GM12878 (cell line): ENCODE data around the gene MRGPRE. TPM values are rescaled to one million over a fixed set of nuclear protein-coding genes. Genes with fewer than 3 reads are reported as not detected.

Source experiments
- ATAC-seq: fragments of 200-7000 bp; cut with Tn5 transposase; 3 replicates; pipeline ENCODE4 v1.9.1; 2020; ENCODE audit warnings: mild to moderate bottlenecking, moderate library complexity
- BruUV-seq: library from RNA; stranded (reverse); fragments of 400-500 nt; replicated peaks from 2 replicates; lab custom pipeline; 2021; lab: Mats Ljungman, UMichigan
- CTCF ChIA-PET: fragments of 300-600 bp; sonication (Branson Sonifier 250); formaldehyde crosslinking; extraction: SDS; loops from one replicate; lab custom pipeline; 2021; ENCODE audit warnings: inconsistent platforms; lab: Yijun Ruan, JAX
- POLR2A ChIA-PET: fragments of 350-600 bp; formaldehyde crosslinking; extraction: SDS; loops from one replicate; lab custom pipeline; 2021; ENCODE audit warnings: inconsistent platforms; lab: Charles Lee
- RAD21 ChIA-PET: fragments of 300-600 bp; sonication (Branson Sonifier 250); formaldehyde crosslinking; loops from one replicate; lab custom pipeline; 2023; ENCODE audit warnings: antibody characterized with exemption; ENCODE audit not compliant: unreplicated experiment; lab: Charles Lee
- SMC1A ChIA-PET: fragments of 300-600 bp; sonication (Branson Sonifier 250); formaldehyde crosslinking; loops from one replicate; lab custom pipeline; 2023; ENCODE audit not compliant: unreplicated experiment, uncharacterized antibody; lab: Charles Lee
- DNase-seq: peaks from one replicate; pipeline ENCODE4 v3.0.0-alpha.2; 2011; ENCODE audit warnings: low read depth, low spot score
- FAIRE-seq: peaks from 3 replicates; lab custom pipeline; 2011; peaks lifted over from hg19 to GRCh38; lab: Jason Lieb, UNC
- H2AFZ ChIP-seq: 2 replicates; pipeline ENCODE4 v1.6.0; 2011; ENCODE audit warnings: low read depth, low read length, control low read depth; ENCODE audit not compliant: control insufficient read depth
- H3K27ac ChIP-seq: 2 replicates; pipeline ENCODE4 v1.5.1; 2011; ENCODE audit warnings: control low read depth; ENCODE audit not compliant: control insufficient read depth, insufficient read depth
- H3K27me3 ChIP-seq, 2 experiments: replicated peaks in 1 of 2; 2 replicates each; pipeline versions ENCODE4 v1.6.0 to v1.6.1; 2011; ENCODE audit warnings: low read length in 1 of 2; ENCODE audit not compliant: control insufficient read depth in 2 of 2, insufficient read depth in 2 of 2
- H3K36me3 ChIP-seq, 2 experiments: 2 replicates each; pipeline ENCODE4 v1.5.1; 2011; ENCODE audit warnings: low read length in 1 of 2; ENCODE audit not compliant: control insufficient read depth in 2 of 2, insufficient read depth in 2 of 2
- H3K4me1 ChIP-seq: 2 replicates; pipeline ENCODE4 v1.6.1; 2011; ENCODE audit warnings: mild to moderate bottlenecking, low read length, moderate library complexity, mixed read lengths; ENCODE audit not compliant: control insufficient read depth, insufficient read depth
- H3K4me2 ChIP-seq: 2 replicates; pipeline ENCODE4 v1.6.0; 2011; ENCODE audit warnings: control low read depth; ENCODE audit not compliant: control insufficient read depth, insufficient read depth
- H3K4me3 ChIP-seq: fragments of 200-600 bp; sonication (generic); 2 replicates; pipeline ENCODE4 v1.5.1; 2016
- H3K79me2 ChIP-seq: 2 replicates; pipeline ENCODE4 v1.6.0; 2011; ENCODE audit warnings: low read length; ENCODE audit not compliant: control insufficient read depth, insufficient read depth
- H3K9ac ChIP-seq: 2 replicates; pipeline ENCODE4 v1.8.0; 2011; ENCODE audit warnings: low read length, control low read depth, mixed read lengths; ENCODE audit not compliant: control insufficient read depth, insufficient read depth
- H3K9me3 ChIP-seq: replicated peaks from 3 replicates; pipeline ENCODE4 v1.5.1; 2011; ENCODE audit warnings: mild to moderate bottlenecking, low read length; ENCODE audit not compliant: control insufficient read depth, insufficient read depth
- H4K20me1 ChIP-seq: 2 replicates; pipeline ENCODE4 v1.6.0; 2011; ENCODE audit not compliant: control insufficient read depth, insufficient read depth
- BCL3 ChIP-seq: IDR thresholded peaks from 2 replicates; pipeline ENCODE4 v1.6.1; 2011; ENCODE audit warnings: borderline replicate concordance, low read depth, mild to moderate bottlenecking, moderate library complexity, low read length; ENCODE audit not compliant: insufficient read depth, poor library complexity, severe bottlenecking
- BHLHE40 ChIP-seq, 2 experiments: fragments of 450-650 bp in 1 of 2; IDR thresholded peaks; 2 replicates each; pipeline ENCODE4 v1.6.1; 2011 to 2017; ENCODE audit warnings: low read depth in 2 of 2, borderline replicate concordance in 1 of 2, improper control_type of control experiment in 1 of 2, low read length in 1 of 2, mild to moderate bottlenecking in 1 of 2
- BRCA1 ChIP-seq: IDR thresholded peaks from 2 replicates; pipeline ENCODE4 v1.6.1; 2011; ENCODE audit warnings: low read depth, low read length, improper control_type of control experiment
- GATAD2B ChIP-seq: fragments of 450-650 bp; conservative IDR thresholded peaks from 2 replicates; pipeline ENCODE4 v1.6.1; 2017; ENCODE audit warnings: low read depth, mild to moderate bottlenecking, moderate library complexity
- SIX5 ChIP-seq: IDR thresholded peaks from 2 replicates; pipeline ENCODE4 v1.6.1; 2011; ENCODE audit warnings: mild to moderate bottlenecking, low read depth, low read length, moderate library complexity; ENCODE audit not compliant: severe bottlenecking
- WGBS: methylation state at CpG from one replicate; pipeline ENCODE4 v1.1.6; 2016; ENCODE audit warnings: low lambda C conversion rate; ENCODE audit not compliant: insufficient replicate concordance, insufficient coverage; ENCODE audit errors: missing lambda C conversion rate; 5-methylcytosine and 5-hydroxymethylcytosine counted together
- in situ Hi-C: fragments of 300-500 bp; cut with MboI; formaldehyde crosslinking; loops from 9 replicates; pipeline ENCODE4 v1.14.3; 2018; ENCODE audit warnings: mixed read lengths
- intact Hi-C: fragments of 100-400 bp; cut with micrococcal nuclease; formaldehyde crosslinking; loops from one replicate; pipeline ENCODE4 v1.14.2; 2022; ENCODE audit not compliant: unreplicated experiment
- polyA plus RNA-seq, 11 experiments: library from polyadenylated mRNA; depleted of rRNA in 4 of 11; unstranded in 6 of 11; stranded (reverse) in 5 of 11; fragments of >200 nt; fragmentation: Nextera tagmentation in 4 of 11; fragmentation: Illumina TruSeq in 1 of 11; extraction: Ambion mirVana in 4 of 11; extraction: Trizol in 1 of 11; gene quantifications; 1 replicate in 1 of 11; 2 replicates in 10 of 11; pipeline versions ENCODE4 v1.2.1 to v1.2.3, GENCODE V29; 2011 to 2016; ENCODE audit warnings: inconsistent platforms in 2 of 11, missing spikeins in 2 of 11, low read depth in 1 of 11
- total RNA-seq, 4 experiments: library from RNA; depleted of rRNA in 3 of 4; stranded (reverse); fragments of >200 nt in 3 of 4; fragmentation: Illumina TruSeq in 1 of 4; extraction: Trizol in 1 of 4; gene quantifications; 2 replicates each; pipeline versions ENCODE4 v1.2.1 to v1.2.3, GENCODE V29; 2013 to 2021
- TF ChIP-seq, protein P1 (sequence below): fragments of 150-350 bp; IDR thresholded peaks from 2 replicates; pipeline ENCODE4 v1.6.1; 2014; ENCODE audit warnings: mild to moderate bottlenecking, low read depth, low read length
- TF ChIP-seq, protein P2 (sequence below): fragments of 450-650 bp; IDR thresholded peaks from 2 replicates; pipeline ENCODE4 v1.6.1; 2017; ENCODE audit warnings: mild to moderate bottlenecking, moderate library complexity

Gene MRGPRE
- total and polyA plus RNA-seq, 10 of the 15 experiments (the other 5 are each of a cell fraction or from before 2014, with no cell fraction given) = 0.34 TPM; not detected in 9

DNA sequence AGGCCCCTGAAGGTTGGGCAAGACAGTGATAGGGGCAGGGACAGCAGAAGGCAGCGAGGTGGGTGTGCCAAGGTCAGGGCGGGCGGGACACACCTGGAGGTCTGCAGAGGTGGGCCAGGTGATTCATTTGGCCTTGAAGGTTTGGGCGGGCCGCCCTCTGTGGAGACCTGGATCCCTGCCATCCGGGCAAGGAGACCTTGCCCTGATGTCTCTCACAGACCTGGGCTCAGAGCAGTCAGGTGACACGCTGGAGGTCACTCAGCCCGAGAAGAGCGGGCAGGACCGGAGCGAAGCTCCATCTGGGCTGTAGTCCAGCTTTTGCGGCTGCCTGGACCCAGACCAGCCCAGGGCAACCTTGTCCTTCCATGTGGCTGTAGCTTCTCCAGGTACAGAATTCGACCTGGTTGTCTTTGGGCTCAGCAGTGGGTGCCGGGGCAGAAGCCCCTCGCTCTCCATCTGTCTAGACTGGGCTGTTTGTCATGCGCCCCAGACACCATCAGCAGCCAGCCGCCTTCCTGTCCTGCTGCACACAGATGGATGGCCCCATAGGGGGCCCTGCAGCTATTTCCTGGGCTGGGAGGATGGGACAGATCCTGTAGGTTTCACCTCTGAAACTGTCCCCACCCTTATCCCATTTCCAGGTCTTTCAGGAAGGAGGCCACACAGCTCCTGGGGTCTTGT is 16.7 kb downstream of the MRGPRE start:
- CTCF ChIA-PET = interaction anchor here (0.6 kb wide), 1 partner anchor 137 kb away, joined by 3 read pairs; no protein-coding TSS in a partner anchor
- in situ Hi-C loops = no loop called here
- intact Hi-C loops = no loop called here
- Histone ChIP-seq H3K4me1 (no peaks in the 10 kb centered on the region), H3K4me2 (no peak overlapping the region), H3K27me3 (peaks cover 0 to 2% of the 10 kb centered on the region in 2 experiments; a peak in 1 of 4 replicates), H3K9ac (no peak overlapping the region), H3K9me3 (no peaks in the 10 kb centered on the region), H3K4me3 (no peak overlapping the region), H3K27ac (no peak overlapping the region), H2AFZ (no peak overlapping the region), H4K20me1 (no peaks in the 10 kb centered on the region), H3K79me2 (no peaks in the 10 kb centered on the region), H3K36me3 (no peaks in the 10 kb centered on the region)
- DNase-seq = no peak
- BruUV-seq = no TSS peak
- FAIRE-seq = no peak
- TF ChIP-seq GATAD2B = no peak
- no peak for TF ChIP-seq BHLHE40 (IDR thresholded peaks at IDR 0.05; ENCODE audit: borderline replicate concordance in 1 of 2, low read depth in 2 of 2, low read length in 1 of 2)
- no peak for TF ChIP-seq SIX5
- TF ChIP-seq, protein P1, sequence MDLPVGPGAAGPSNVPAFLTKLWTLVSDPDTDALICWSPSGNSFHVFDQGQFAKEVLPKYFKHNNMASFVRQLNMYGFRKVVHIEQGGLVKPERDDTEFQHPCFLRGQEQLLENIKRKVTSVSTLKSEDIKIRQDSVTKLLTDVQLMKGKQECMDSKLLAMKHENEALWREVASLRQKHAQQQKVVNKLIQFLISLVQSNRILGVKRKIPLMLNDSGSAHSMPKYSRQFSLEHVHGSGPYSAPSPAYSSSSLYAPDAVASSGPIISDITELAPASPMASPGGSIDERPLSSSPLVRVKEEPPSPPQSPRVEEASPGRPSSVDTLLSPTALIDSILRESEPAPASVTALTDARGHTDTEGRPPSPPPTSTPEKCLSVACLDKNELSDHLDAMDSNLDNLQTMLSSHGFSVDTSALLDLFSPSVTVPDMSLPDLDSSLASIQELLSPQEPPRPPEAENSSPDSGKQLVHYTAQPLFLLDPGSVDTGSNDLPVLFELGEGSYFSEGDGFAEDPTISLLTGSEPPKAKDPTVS = no peak
- TF ChIP-seq, protein P2, sequence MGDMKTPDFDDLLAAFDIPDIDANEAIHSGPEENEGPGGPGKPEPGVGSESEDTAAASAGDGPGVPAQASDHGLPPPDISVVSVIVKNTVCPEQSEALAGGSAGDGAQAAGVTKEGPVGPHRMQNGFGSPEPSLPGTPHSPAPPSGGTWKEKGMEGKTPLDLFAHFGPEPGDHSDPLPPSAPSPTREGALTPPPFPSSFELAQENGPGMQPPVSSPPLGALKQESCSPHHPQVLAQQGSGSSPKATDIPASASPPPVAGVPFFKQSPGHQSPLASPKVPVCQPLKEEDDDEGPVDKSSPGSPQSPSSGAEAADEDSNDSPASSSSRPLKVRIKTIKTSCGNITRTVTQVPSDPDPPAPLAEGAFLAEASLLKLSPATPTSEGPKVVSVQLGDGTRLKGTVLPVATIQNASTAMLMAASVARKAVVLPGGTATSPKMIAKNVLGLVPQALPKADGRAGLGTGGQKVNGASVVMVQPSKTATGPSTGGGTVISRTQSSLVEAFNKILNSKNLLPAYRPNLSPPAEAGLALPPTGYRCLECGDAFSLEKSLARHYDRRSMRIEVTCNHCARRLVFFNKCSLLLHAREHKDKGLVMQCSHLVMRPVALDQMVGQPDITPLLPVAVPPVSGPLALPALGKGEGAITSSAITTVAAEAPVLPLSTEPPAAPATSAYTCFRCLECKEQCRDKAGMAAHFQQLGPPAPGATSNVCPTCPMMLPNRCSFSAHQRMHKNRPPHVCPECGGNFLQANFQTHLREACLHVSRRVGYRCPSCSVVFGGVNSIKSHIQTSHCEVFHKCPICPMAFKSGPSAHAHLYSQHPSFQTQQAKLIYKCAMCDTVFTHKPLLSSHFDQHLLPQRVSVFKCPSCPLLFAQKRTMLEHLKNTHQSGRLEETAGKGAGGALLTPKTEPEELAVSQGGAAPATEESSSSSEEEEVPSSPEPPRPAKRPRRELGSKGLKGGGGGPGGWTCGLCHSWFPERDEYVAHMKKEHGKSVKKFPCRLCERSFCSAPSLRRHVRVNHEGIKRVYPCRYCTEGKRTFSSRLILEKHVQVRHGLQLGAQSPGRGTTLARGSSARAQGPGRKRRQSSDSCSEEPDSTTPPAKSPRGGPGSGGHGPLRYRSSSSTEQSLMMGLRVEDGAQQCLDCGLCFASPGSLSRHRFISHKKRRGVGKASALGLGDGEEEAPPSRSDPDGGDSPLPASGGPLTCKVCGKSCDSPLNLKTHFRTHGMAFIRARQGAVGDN = no peak
- no peak for TF ChIP-seq BRCA1
- TF ChIP-seq BCL3 = no peak
- RAD21 ChIA-PET = no interaction called here
- POLR2A ChIA-PET = no interaction called here
- no peak for ATAC-seq
- WGBS = 27% methylated on average over 17 of the region's 17 CpGs
- SMC1A ChIA-PET = interaction anchor here (1.0 to 1.5 kb wide), 2 partner anchors 177 to 193 kb away, joined by 3 to 4 read pairs; no protein-coding TSS in a partner anchor
